SU-DHL-6 (cell line): ENCODE measurements around the gene GXYLT2.

Experiments used
- H2AFZ ChIP-seq: fragments of 200-600 bp; sonication (generic); 2 replicates; pipeline ENCODE4 v1.6.1; 2014; ENCODE audit warnings: low read depth, mild to moderate bottlenecking, moderate library complexity, mixed read lengths, antibody characterized with exemption, low read length; ENCODE audit not compliant: severe bottlenecking
- H3F3A ChIP-seq: fragments of 200-600 bp; shearing (Covaris generic); 2 replicates; pipeline ENCODE4 v1.6.0; 2016; ENCODE audit warnings: antibody characterized with exemption, mild to moderate bottlenecking; ENCODE audit not compliant: insufficient read depth
- H3K27ac ChIP-seq: fragments of 200-600 bp; sonication (generic); 2 replicates; pipeline ENCODE4 v1.5.1; 2016; ENCODE audit warnings: low read depth, mild to moderate bottlenecking, low read length, moderate library complexity, mixed read lengths
- H3K27me3 ChIP-seq: fragments of 200-600 bp; sonication (generic), shearing (Covaris generic); 2 replicates; pipeline ENCODE4 v1.6.0; 2014; ENCODE audit warnings: mild to moderate bottlenecking, low read length
- H3K36me3 ChIP-seq: fragments of 200-600 bp; sonication (generic); 2 replicates; pipeline ENCODE4 v1.6.1; 2014; ENCODE audit warnings: mild to moderate bottlenecking, low read length, mixed read lengths
- H3K4me2 ChIP-seq: fragments of 300-600, 200-600 bp; shearing (Covaris generic), sonication (generic); 2 replicates; pipeline ENCODE4 v1.6.0; 2014; ENCODE audit warnings: low read length, low read depth, mild to moderate bottlenecking; ENCODE audit not compliant: poor library complexity, severe bottlenecking
- H3K4me3 ChIP-seq: fragments of 200-600 bp; sonication (generic); 2 replicates; pipeline ENCODE4 v1.5.1; 2014; ENCODE audit warnings: antibody characterized with exemption, low read length, mild to moderate bottlenecking, mixed read lengths; ENCODE audit not compliant: insufficient read depth, poor library complexity, severe bottlenecking
- H3K79me2 ChIP-seq: fragments of 200-600 bp; sonication (generic); 2 replicates; pipeline ENCODE4 v1.6.1; 2014; ENCODE audit warnings: mild to moderate bottlenecking, low read length, moderate library complexity; ENCODE audit not compliant: insufficient read depth
- H3K9ac ChIP-seq: fragments of 200-600 bp; sonication (generic); 2 replicates; pipeline ENCODE4 v1.7.0; 2014; ENCODE audit warnings: mild to moderate bottlenecking, low read length
- H3K9me2 ChIP-seq: fragments of 200-600 bp; sonication (generic); replicated peaks from 2 replicates; pipeline ENCODE4 v1.6.1; 2014; ENCODE audit warnings: low read length; ENCODE audit not compliant: insufficient read depth
- H3K9me3 ChIP-seq: fragments of 200-600 bp; sonication (generic); 2 replicates; pipeline ENCODE4 v1.6.1; 2014; ENCODE audit warnings: low read length, mixed read lengths; ENCODE audit not compliant: insufficient read depth
- H4K20me1 ChIP-seq: fragments of 200-600 bp; sonication (generic); 2 replicates; pipeline ENCODE4 v1.6.1; 2014; ENCODE audit warnings: low read depth, mild to moderate bottlenecking, antibody characterized with exemption, low read length, moderate library complexity, mixed read lengths
- EZH2phosphoT487 ChIP-seq: fragments of 200-600 bp; sonication (generic), shearing (Covaris generic); conservative IDR thresholded peaks from 2 replicates; pipeline ENCODE4 v1.6.1; 2018; ENCODE audit warnings: mild to moderate bottlenecking, antibody characterized with exemption, low read length, moderate library complexity, mixed read lengths
- TF ChIP-seq, protein P1 (sequence below): fragments of 200-600 bp; sonication (generic); IDR thresholded peaks from one replicate; pipeline ENCODE4 v1.5.1; 2017; ENCODE audit warnings: antibody characterized with exemption, mild to moderate bottlenecking, low read length, moderate library complexity; ENCODE audit not compliant: insufficient read depth, poor library complexity, severe bottlenecking

The GXYLT2 gene, protein sequence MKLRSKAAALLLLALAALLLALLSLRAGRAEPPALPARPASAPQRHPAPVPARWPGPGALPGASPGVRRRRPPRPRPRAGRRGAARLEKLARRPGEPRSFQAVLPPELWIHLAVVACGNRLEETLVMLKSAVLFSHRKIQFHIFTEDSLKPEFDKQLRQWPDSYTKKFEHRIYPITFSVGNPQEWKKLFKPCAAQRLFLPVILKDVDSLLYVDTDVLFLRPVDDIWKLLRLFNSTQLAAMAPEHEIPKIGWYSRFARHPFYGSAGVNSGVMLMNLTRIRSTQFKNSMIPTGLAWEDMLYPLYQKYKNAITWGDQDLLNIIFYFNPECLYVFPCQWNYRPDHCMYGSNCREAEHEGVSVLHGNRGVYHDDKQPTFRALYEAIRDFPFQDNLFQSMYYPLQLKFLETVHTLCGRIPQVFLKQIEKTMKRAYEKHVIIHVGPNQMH

DNA sequence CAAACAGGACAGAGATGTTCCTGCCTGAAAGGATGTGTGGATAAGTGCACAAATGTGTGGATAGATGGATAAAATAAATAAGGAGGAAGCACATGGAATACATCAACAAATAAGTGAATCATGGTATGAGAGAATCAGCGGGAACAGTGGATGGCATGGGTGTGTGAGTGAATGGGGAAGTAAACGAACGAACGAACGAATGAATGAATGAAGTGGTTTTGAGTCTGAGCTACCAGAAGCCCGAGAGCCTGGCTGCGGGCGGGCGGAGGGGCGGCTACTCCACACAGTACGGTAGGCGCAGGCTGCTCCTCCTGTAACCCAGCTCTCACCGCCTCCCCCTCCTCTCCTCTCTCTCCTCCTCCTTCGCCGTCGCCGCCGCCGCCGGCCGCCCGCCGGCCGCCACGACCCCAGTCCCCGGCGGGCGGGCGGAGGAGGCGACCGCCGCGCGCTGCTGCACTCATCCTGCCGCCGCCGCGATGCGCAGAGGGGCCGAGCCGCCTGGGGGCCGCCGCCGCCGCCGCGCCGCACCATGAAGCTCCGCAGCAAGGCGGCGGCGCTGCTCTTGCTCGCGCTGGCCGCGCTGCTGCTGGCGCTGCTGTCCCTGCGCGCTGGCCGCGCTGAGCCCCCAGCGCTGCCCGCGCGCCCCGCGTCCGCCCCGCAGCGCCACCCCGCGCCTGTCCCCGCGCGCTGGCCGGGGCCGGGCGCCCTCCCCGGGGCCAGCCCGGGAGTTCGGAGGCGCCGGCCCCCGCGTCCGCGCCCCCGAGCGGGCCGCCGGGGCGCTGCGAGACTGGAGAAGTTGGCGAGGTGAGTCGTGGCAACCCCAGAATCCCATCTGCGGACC lies at the start of gene GXYLT2:
TSS of gene GXYLT2 (plus strand) at position 342 of the 841 bp plus-strand sequence. CDS start at position 530, 188 bp downstream.
- no peak within 1 kb of the TSS for H3K27ac ChIP-seq
- no peaks in the 10 kb centered on the region for H4K20me1 ChIP-seq
- H3K9ac ChIP-seq, result peak within 1 kb of the TSS; percentile 30; the same call in 1 of the 2 replicates
- no peaks in the 10 kb centered on the region for H3K79me2 ChIP-seq
- no peaks in the 10 kb centered on the region for H3F3A ChIP-seq
- H3K27me3 ChIP-seq, result 0 out of 2 replicates have a peak, but pooled peaks cover 2% of the 10 kb centered on the region
- H3K9me3 ChIP-seq, result no peaks in the 10 kb centered on the region
- peak within 1 kb of the TSS; percentile 72 for H2AFZ ChIP-seq
- peak within 1 kb of the TSS; percentile 50 for H3K4me3 ChIP-seq
- peak within 1 kb of the TSS; percentile 67 for H3K4me2 ChIP-seq
- no peaks in the 10 kb centered on the region for H3K9me2 ChIP-seq
- no peaks in the 10 kb centered on the region for H3K36me3 ChIP-seq
- no peak for TF ChIP-seq EZH2phosphoT487
- TF ChIP-seq, protein P1, sequence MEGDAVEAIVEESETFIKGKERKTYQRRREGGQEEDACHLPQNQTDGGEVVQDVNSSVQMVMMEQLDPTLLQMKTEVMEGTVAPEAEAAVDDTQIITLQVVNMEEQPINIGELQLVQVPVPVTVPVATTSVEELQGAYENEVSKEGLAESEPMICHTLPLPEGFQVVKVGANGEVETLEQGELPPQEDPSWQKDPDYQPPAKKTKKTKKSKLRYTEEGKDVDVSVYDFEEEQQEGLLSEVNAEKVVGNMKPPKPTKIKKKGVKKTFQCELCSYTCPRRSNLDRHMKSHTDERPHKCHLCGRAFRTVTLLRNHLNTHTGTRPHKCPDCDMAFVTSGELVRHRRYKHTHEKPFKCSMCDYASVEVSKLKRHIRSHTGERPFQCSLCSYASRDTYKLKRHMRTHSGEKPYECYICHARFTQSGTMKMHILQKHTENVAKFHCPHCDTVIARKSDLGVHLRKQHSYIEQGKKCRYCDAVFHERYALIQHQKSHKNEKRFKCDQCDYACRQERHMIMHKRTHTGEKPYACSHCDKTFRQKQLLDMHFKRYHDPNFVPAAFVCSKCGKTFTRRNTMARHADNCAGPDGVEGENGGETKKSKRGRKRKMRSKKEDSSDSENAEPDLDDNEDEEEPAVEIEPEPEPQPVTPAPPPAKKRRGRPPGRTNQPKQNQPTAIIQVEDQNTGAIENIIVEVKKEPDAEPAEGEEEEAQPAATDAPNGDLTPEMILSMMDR, result no peak

- no peaks in the 10 kb centered on the region for H3K27me3 ChIP-seq
Measured at GRCh38 chr3:72839057-72839456, 48.8 kb upstream of the GXYLT2 start.

DNA sequence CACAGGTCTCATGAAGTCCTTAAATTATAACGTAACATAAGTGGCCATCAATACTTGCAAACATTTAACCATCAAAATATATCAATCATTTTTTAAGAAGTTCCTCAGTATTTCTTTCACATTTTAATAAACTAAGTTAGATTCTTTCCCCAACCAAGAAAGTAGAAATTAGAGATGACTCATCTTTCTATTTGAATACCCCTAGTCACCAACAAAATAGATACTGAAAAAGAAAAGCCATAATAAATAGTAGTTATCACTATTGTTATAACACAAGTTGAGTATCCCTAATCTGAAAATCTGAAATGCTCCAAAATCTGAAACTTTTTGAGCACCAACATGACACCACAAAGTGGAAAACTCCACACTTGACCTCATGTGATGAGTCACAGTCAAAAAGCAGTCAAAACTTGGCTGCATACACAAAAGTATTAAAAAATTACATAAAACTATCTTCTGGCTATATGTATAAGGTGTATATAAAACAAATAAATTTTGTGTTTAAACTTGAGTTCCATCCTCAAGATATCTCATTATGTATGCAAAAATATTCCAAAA lies 43.3 kb upstream of the GXYLT2 start:
- Histone ChIP-seq H3K27me3 (no peaks in the 10 kb centered on the region), H3K27ac (no peak overlapping the region), H3K9me3 (no peaks in the 10 kb centered on the region), H3K4me3 (no peak overlapping the region), H3K36me3 (peaks cover 10% of the 10 kb centered on the region), H3K79me2 (peaks cover 50% of the 10 kb centered on the region), H3K4me2 (no peak overlapping the region), H3K9ac (no peak overlapping the region), H3K9me2 (no peaks in the 10 kb centered on the region), H4K20me1 (peaks cover 6% of the 10 kb centered on the region; the same call in 1 of the 2 replicates), H3F3A (0 out of 2 replicates have a peak, but pooled peaks cover under 1% of the 10 kb centered on the region), H2AFZ (no peak overlapping the region)
- TF ChIP-seq, protein P1, result no peak
- TF ChIP-seq EZH2phosphoT487, result no peak

More at GRCh38 chr3:72839057-72839456, 48.8 kb upstream of the GXYLT2 start:
- Histone ChIP-seq H2AFZ (no peak overlapping the region), H3K4me3 (no peak overlapping the region), H3K9me2 (no peaks in the 10 kb centered on the region), H3K79me2 (peaks cover 10% of the 10 kb centered on the region; the same call in 1 of the 2 replicates), H3K36me3 (peaks cover 10% of the 10 kb centered on the region), H3K4me2 (no peak overlapping the region), H4K20me1 (no peaks in the 10 kb centered on the region), H3K27ac (no peak overlapping the region), H3F3A (no peaks in the 10 kb centered on the region), H3K9me3 (no peaks in the 10 kb centered on the region), H3K9ac (no peak overlapping the region)
- no peak for TF ChIP-seq EZH2phosphoT487
- TF ChIP-seq, protein P1, result no peak
